LHCN-M2 (cell line): ENCODE measurements around the gene LRFN2. TPM values are rescaled to one million over a fixed set of nuclear protein-coding genes. Genes with fewer than 3 reads are reported as not detected.

Source experiments
- DNase-seq: peaks from one replicate; pipeline ENCODE4 v3.0.0-alpha.2; 2012; ENCODE audit warnings: low read depth
- total RNA-seq: library from RNA; depleted of rRNA; stranded (reverse); fragments of >200 nt; gene quantifications from 2 replicates; pipeline ENCODE4 v1.2.3, GENCODE V29; 2014

LRFN2 gene
- total RNA-seq, 1 experiment from 2014 or later, result not detected

DNA sequence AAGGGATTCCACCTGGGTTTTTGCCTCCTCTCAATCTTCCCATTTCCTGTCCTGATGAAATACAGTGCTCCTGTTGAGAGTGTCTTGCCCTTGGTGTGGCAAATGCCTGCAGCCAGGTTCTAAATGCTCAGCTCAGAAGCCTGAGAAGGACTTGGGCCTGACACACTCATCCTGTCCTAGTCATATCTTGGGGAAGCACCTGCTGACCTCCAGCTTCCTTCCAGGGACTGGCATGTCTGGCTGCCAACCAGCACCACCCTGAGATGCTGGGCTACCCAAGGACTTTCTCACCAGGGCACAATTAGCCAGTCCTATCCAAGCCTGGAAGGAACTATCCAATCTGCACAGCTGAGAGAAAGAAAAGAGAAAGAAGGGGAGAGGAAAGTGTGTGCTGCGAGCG, 43.4 kb downstream of the LRFN2 start:
- no peak for DNase-seq

DNA sequence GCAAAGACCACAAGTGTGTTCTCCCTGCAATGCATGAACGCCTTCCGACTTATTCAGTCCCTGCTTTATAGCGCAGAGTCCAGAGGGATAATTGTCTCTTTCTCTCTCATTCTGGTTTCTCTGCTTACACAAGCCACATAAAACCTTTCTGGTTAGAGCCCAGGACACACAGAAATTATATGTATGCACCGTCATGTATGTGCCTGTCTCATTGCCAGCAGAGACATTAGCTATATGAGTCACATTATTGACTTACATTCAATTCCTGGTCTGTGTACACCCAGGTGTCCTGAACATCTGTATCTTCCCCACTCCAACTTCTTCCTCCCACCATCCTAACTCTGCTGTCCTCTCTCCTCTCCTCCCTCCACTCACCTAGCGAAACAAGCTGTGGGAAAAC, 44.0 kb downstream of the LRFN2 start:
- no peak for DNase-seq

- no peak for DNase-seq
Measured at GRCh38 chr6:40542175-40542764, 44.9 kb downstream of the LRFN2 start.

DNA sequence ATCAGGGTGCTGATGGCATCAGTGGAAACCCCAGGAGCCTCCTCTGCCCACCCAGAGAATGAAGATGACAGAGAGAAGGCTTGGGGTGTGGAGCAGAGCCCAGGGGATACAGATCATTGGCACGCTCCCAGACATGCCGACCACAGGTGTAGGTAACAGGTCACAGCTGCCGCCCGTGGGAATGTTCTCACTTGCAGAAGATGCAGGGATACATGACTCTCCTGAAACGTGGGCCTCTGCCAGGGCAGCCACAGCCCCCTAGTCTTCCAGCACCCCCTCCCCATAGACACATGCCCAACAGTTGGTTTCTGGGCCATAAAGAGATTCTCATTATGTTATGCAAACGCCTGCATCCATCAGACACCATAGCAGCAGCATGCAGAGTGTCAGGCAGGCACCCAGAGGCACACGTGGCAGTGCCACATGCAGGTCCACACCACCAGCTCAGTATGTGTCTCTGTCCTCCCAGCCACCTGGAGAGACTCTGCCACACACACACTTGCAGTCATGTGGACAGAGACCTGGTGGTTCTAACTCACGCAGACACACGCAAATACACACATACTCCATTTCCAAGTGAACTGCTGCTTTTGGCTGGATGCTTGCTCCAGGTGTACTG, 45.5 kb downstream of the LRFN2 start:
- DNase-seq, result no peak

DNA sequence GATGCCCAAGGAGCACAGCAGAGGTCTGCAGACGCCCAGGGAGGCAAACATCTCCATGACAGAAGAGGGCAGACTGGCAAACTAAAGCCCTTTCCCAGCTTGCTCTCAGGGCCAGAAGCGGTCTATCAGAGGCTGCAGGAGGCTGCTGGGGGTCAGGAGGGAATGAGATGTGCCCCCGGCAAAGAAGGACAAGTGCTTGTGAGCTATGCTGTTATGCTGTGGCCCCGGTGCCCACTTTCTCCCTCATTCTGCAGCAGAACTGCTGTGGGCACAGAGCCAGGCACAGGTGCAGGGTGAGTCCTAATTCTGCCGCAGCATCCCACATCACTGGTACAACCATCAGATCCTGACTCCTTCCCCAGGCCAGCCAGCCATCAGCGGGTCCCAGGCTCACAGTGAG, 46.4 kb downstream of the LRFN2 start:
- DNase-seq, result no peak

DNA sequence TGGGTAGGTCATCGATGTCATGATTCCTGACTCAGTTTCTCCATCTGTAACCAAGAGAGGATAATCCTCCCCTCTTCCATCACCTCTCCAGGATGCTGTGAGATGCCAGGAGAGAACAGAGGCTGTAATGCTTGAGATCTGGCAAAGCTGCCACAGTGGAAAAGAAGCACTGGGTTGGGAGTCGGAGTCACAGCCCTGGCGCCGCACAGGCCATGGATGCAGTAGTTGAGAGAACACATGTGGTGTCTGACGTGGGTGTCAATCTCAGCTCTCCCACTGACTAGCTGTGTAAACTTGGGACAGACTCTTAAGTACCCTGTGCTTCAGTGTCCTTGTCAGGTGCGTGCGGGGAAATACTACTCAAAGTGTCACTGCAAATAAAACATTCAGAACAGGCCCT, 47.3 kb downstream of the LRFN2 start:
- DNase-seq, result no peak

- DNase-seq, result no peak
Measured at GRCh38 chr6:40538556-40538955, 48.6 kb downstream of the LRFN2 start.

GRCh38 chr6:40537446-40537845, 49.7 kb downstream of the LRFN2 start:
- DNase-seq, result no peak

GRCh38 chr6:40536442-40536841, 50.7 kb downstream of the LRFN2 start:
- DNase-seq, result no peak

- no peak for DNase-seq
Measured at GRCh38 chr6:40535819-40536380, 51.3 kb downstream of the LRFN2 start.

DNA sequence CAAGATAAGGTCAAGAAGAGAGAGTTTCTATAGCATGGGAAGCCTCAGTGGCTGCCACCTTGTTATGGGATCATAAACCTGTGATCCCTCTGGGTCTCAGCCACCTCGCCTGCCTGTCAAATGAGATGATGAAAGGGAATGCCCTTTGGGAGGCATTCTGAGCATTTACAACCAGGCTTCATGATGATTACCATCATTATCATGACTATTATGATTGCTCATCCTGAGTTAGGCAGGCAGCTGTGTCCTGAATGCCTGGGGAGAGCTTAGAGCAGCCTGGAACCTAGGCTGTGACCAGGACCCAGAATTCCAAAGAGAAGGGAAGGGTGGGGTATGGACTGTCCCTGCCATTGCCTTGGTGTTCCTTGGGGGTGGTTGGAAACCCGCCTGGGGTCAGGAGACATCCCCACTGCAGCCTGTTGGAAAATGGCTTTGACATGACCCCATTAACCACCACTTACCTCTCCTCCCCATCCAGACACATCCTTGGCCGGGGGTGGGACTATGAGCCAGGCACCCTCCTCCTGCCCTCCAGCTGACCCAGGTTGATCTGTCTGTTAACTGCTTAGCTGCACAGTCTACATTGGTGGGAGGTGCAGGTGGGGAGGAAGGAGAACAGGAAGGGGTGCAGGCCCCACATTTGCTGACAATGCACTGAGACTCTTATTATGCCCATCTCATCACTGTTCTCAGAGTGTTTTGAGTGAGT, 51.9 kb downstream of the LRFN2 start:
- no peak for DNase-seq

- no peak for DNase-seq
Measured at GRCh38 chr6:40532349-40533000, 54.7 kb downstream of the LRFN2 start.

DNA sequence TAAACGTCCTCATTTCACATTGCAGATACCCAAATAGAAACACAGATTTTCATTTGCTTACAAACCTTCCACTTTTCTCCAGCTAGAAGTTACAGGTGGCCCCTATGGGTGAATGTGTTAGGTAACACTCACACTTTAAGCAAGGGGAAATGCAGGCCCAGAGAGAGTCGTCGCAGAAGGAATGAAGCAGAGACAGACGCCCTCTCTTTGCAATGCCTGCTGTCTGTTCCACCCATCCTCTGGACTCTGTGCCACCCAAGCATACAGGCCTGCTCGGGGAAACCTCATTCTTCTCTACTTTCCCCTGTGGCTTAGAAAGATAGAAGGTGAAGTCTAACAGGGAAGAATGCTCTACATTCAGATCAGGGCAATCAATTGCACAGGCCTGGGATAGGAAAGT, 57.2 kb downstream of the LRFN2 start:
- no peak for DNase-seq

DNA sequence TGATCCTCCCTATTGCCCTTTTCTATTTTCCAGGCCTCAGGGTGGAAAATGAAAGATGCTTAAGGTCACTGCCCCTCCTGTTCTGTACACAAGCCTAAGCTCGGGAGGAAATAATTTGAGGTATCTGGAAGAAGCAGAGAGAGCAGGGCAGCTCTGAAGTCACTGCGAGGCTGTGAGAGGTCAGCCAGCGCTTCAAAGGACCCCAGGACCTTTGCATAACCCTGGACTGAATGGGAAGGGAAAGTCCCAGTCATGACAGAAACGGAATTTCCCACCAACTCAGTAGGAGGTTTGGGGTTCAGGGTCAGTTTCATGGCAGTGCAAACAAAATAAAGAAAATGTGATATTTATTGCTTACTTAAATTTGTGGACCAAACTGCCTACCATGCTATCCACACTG, 58.1 kb downstream of the LRFN2 start:
- no peak for DNase-seq

- DNase-seq, result no peak
Measured at GRCh38 chr6:40528051-40528450, 59.1 kb downstream of the LRFN2 start.

- no peak for DNase-seq
Measured at GRCh38 chr6:40526036-40526435, 61.1 kb downstream of the LRFN2 start.

GRCh38 chr6:40524797-40525585, 62.2 kb downstream of the LRFN2 start:
- no peak for DNase-seq

DNA sequence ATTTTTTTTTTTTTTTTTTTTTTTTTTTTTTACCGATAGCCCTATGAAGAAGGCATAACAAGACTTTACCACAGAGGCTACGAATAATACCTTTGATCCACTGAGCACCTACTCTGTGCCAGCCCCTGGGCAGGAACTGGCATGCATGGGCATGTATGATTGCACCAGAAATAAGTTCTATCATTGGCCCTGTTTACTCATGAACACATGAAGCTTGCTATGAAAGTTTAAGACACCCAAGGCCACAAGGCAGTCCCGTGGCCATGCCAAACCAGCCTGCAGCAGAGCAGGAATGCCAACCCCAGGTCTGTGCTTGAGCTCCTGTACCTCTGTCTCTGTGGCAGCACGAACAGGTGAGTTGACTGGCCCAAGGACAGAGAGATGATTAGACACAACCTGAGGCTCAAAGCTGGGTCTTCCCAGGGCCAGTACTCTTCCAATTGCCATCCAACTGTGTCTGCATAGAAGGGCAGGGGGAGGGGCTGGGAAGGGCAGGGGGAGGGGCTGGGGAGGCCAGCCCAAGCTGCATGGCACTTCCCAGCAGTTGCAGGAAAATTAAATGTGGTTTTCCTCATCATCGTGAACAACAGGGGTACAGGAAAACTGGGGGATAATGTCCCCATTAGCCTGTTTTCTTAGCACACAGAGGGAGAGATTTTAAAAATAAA, 63.5 kb downstream of the LRFN2 start:
- DNase-seq, result no peak

DNA sequence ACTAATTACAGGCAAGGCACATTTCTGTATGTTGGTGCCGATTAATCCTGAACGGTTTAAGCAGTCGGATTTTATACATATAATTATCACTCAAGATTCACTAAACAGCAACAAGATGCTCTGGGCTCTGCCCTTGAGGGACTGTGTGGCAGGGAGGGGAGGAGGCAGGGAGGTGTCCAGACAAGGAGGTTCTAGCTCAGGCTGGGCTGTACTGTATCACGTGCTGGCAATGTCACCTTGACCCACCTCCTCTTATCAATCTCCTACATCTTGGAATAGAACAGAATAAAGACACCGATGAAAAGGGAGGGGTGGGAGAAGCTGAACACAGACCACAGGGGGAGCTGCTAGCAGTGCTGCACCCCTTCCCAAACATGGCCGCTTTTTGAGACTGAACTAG, 65.7 kb downstream of the LRFN2 start:
- no peak for DNase-seq

- no peak for DNase-seq
Measured at GRCh38 chr6:40520678-40521077, 66.5 kb downstream of the LRFN2 start.

DNA sequence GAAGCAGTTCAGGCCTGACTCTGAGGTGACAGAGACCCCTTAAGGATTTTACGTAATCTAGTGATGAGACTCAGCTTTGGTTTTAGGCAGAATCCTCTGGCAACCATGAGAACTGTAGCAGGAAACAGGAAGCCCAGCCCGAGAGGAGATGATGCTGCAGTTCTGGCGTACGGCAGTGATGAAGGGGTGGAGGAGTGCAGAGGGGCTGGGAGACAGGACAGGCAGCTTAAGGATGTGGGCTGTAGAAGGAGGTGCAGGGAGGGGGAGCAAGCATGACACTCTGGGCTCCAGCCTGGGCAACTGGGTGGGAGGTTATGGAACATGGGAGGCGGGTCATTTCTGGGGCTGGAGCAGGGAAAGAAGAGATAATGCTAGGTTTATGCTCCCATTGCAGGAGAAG, 67.1 kb downstream of the LRFN2 start:
- DNase-seq, result no peak
